HepG2 (cell line): ENCODE measurements around the gene ATP13A3. TPM values are rescaled to one million over a fixed set of nuclear protein-coding genes. Genes with fewer than 3 reads are reported as not detected.

Experiments used
- GFI1 ChIP-seq: sonication (generic); formaldehyde crosslinking; IDR thresholded peaks from 2 replicates; pipeline ENCODE4 v1.5.0; 2020; ENCODE audit warnings: missing genetic modification reagents, mild to moderate bottlenecking, borderline replicate concordance
- HCFC1 ChIP-seq: fragments of 150-350 bp; IDR thresholded peaks from 2 replicates; pipeline ENCODE4 v1.6.1; 2014; ENCODE audit warnings: low read depth, low read length
- HOXA3 ChIP-seq: sonication (generic); formaldehyde crosslinking; IDR thresholded peaks from 2 replicates; pipeline ENCODE4 v1.5.0; 2020; ENCODE audit warnings: missing genetic modification reagents
- HOXA9 ChIP-seq: sonication (generic); formaldehyde crosslinking; IDR thresholded peaks from 2 replicates; pipeline ENCODE4 v1.8.1; 2022; ENCODE audit warnings: missing genetic modification reagents, mild to moderate bottlenecking, moderate library complexity, borderline replicate concordance
- MTF2 ChIP-seq: sonication (generic); formaldehyde crosslinking; IDR thresholded peaks from 2 replicates; pipeline ENCODE4 v1.5.0; 2020; ENCODE audit warnings: missing genetic modification reagents, borderline replicate concordance
- RFX1 ChIP-seq: fragments of 450-650 bp; IDR thresholded peaks from 2 replicates; pipeline ENCODE4 v1.6.1; 2017
- TARDBP ChIP-seq: sonication (generic); formaldehyde crosslinking; IDR thresholded peaks from 2 replicates; pipeline ENCODE4 v1.8.0; 2022; ENCODE audit warnings: mild to moderate bottlenecking, missing genetic modification reagents
- polyA plus RNA-seq, 8 experiments: library from polyadenylated mRNA; depleted of rRNA in 3 of 8; stranded (reverse) in 7 of 8; unstranded in 1 of 8; fragments of >200 nt; fragmentation: Illumina TruSeq in 4 of 8; extraction: Trizol in 4 of 8; gene quantifications; 2 replicates each; pipeline versions ENCODE4 v1.2.1 to v1.2.3, GENCODE V29; 2011 to 2016; ENCODE audit warnings: low read depth in 4 of 8, missing spikeins in 1 of 8, mixed read lengths in 1 of 8; ENCODE audit not compliant: insufficient read depth in 1 of 8
- total RNA-seq, 5 experiments: library from RNA; depleted of rRNA; stranded (reverse); fragments of >200 nt; fragmentation: Illumina TruSeq; extraction: Trizol; gene quantifications; 2 replicates each; pipeline ENCODE4 v1.2.3, GENCODE V29; 2016; ENCODE audit warnings: low read depth in 1 of 5
- TF ChIP-seq, protein P1 (sequence below): sonication (generic); formaldehyde crosslinking; IDR thresholded peaks from 2 replicates; pipeline ENCODE4 v1.8.1; 2023; ENCODE audit warnings: mild to moderate bottlenecking, missing genetic modification reagents
- TF ChIP-seq, protein P2 (sequence below): fragments of 450-650 bp; IDR thresholded peaks from 2 replicates; pipeline ENCODE4 v1.6.1; 2017; ENCODE audit warnings: mild to moderate bottlenecking
- TF ChIP-seq, protein P3 (sequence below): sonication (generic); formaldehyde crosslinking; IDR thresholded peaks from 2 replicates; pipeline ENCODE4 v1.4.0; 2020; ENCODE audit warnings: missing genetic modification reagents
- TF ChIP-seq, protein P4 (sequence below): sonication (generic); IDR thresholded peaks from 2 replicates; pipeline ENCODE4 v1.6.1; 2016; ENCODE audit warnings: low read depth, borderline replicate concordance

ATP13A3 gene
- total and polyA plus RNA-seq, 2 of the 13 experiments (the other 11 are each of a cell fraction or from before 2014, with no cell fraction given), result 44.9 to 80.8 TPM

DNA sequence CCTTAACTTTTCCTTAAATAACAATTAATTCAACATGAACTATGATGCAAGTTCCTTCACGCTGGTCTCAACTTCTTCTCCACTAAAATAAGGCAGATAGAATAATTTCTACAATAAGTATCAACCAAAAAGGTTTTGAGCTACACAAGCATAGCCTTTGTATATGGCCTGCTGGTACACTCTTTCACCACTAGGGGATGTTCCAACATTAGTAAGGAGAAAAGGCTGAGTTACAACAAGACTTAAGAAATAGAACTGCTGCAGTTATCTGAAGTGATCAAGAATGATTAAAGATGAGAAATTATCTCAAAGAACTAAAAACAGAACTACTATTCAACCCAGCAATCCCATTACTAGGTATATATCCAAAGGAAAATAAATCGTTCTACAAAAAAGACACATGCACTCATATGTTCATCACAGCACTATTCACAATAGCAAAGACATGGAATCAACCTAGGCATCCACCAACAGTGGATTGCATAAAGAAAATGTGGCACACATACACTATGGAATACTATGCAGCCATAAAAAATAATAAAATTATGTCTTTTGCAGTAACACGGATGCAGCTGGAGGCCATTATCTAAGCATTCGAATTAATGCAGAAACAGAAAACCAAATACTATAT, 14.4 kb downstream of the ATP13A3 start (continued):
- TF ChIP-seq HCFC1, result no peak
- no peak for TF ChIP-seq GFI1 (CRISPR knock-in tag)
- no peak for TF ChIP-seq HOXA3 (CRISPR knock-in tag)
- no peak for TF ChIP-seq HOXA9 (CRISPR knock-in tag)
- TF ChIP-seq, protein P1, sequence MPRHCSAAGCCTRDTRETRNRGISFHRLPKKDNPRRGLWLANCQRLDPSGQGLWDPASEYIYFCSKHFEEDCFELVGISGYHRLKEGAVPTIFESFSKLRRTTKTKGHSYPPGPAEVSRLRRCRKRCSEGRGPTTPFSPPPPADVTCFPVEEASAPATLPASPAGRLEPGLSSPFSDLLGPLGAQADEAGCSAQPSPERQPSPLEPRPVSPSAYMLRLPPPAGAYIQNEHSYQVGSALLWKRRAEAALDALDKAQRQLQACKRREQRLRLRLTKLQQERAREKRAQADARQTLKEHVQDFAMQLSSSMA, result no peak
- TF ChIP-seq RFX1, result no peak
- TF ChIP-seq, protein P2, sequence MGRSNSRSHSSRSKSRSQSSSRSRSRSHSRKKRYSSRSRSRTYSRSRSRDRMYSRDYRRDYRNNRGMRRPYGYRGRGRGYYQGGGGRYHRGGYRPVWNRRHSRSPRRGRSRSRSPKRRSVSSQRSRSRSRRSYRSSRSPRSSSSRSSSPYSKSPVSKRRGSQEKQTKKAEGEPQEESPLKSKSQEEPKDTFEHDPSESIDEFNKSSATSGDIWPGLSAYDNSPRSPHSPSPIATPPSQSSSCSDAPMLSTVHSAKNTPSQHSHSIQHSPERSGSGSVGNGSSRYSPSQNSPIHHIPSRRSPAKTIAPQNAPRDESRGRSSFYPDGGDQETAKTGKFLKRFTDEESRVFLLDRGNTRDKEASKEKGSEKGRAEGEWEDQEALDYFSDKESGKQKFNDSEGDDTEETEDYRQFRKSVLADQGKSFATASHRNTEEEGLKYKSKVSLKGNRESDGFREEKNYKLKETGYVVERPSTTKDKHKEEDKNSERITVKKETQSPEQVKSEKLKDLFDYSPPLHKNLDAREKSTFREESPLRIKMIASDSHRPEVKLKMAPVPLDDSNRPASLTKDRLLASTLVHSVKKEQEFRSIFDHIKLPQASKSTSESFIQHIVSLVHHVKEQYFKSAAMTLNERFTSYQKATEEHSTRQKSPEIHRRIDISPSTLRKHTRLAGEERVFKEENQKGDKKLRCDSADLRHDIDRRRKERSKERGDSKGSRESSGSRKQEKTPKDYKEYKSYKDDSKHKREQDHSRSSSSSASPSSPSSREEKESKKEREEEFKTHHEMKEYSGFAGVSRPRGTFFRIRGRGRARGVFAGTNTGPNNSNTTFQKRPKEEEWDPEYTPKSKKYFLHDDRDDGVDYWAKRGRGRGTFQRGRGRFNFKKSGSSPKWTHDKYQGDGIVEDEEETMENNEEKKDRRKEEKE, result no peak
- no peak for TF ChIP-seq TARDBP (CRISPR knock-in tag)
- TF ChIP-seq MTF2 (CRISPR knock-in tag), result no peak
- TF ChIP-seq, protein P3, sequence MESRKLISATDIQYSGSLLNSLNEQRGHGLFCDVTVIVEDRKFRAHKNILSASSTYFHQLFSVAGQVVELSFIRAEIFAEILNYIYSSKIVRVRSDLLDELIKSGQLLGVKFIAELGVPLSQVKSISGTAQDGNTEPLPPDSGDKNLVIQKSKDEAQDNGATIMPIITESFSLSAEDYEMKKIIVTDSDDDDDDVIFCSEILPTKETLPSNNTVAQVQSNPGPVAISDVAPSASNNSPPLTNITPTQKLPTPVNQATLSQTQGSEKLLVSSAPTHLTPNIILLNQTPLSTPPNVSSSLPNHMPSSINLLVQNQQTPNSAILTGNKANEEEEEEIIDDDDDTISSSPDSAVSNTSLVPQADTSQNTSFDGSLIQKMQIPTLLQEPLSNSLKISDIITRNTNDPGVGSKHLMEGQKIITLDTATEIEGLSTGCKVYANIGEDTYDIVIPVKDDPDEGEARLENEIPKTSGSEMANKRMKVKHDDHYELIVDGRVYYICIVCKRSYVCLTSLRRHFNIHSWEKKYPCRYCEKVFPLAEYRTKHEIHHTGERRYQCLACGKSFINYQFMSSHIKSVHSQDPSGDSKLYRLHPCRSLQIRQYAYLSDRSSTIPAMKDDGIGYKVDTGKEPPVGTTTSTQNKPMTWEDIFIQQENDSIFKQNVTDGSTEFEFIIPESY, result no peak
- TF ChIP-seq, protein P4, sequence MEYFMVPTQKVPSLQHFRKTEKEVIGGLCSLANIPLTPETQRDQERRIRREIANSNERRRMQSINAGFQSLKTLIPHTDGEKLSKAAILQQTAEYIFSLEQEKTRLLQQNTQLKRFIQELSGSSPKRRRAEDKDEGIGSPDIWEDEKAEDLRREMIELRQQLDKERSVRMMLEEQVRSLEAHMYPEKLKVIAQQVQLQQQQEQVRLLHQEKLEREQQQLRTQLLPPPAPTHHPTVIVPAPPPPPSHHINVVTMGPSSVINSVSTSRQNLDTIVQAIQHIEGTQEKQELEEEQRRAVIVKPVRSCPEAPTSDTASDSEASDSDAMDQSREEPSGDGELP, result no peak
- TF ChIP-seq, all 625 proteins: peak for 14
